HG03066 (cell line): ENCODE data around the gene PTPRM.
"Not testable (repeated sequence)": the region's sequence is repeated elsewhere in the genome, so short reads cannot be mapped to it uniquely, and the experiment has no call there.

Experiments
- ATAC-seq: cut with Tn5 transposase; IDR thresholded peaks from one replicate; pipeline ENCODE4 v1.9.1; 2021; ENCODE audit warnings: low read depth; ENCODE audit not compliant: unreplicated experiment

Gene PTPRM

DNA sequence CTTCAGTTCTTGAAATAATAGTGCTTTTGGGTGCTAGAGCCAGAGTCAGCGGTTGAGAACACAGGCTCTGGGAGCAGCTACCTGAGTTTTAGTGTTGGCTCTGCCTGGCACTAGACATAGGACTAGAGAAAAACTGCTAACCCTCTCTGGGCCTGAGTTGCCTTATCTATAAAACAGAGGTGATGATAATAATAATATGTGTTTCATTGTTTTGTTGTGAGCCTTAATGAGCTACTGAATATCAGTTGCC is 391.7 kb downstream of the PTPRM start:
- no peak for ATAC-seq

DNA sequence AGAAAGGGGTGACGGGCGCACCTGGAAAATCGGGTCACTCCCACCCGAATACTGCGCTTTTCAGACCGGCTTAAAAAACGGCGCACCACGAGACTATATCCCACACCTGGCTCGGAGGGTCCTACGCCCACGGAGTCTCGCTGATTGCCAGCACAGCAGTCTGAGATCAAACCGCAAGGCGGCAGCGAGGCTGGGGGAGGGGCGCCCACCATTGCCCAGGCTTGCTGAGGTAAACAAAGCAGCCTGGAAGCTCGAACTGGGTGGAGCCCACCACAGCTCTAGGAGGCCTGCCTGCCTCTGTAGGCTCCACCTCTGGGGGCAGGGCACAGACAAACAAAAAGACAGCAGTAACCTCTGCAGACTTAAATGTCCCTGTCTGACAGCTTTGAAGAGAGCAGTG is 399.6 kb downstream of the PTPRM start:
- not testable (repeated sequence) for ATAC-seq

DNA sequence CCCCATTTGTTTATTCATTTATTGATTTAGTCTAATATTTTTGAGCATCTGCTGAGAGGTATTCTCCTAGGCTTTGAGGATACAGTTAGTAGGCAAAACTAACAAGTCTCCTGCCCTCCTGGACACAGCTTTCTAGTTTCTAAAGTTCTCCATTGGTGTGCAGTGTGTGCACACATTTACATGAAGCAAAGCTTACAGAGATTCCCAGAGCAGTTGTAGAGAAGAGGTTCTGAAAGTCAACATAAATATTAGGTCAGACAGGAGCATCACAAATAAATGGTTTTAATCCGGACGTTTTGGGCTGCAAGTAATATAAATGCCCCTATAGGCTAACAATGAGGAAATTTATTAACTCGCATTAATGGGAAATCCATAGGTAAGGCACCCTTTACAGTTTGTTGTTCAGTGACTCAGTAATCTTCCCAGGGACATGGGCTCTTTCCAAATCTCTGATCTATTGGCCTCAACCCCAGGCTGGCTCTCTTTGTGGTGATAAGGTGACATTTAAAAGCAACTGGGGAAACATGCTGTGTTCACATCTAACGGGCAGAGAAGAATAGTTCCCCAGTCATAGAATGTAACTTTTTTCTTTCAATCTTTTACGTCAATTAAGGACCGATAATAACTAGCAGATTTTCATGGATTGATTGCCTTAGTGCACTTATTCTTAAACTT is 407.2 kb downstream of the PTPRM start:
- ATAC-seq = no peak

DNA sequence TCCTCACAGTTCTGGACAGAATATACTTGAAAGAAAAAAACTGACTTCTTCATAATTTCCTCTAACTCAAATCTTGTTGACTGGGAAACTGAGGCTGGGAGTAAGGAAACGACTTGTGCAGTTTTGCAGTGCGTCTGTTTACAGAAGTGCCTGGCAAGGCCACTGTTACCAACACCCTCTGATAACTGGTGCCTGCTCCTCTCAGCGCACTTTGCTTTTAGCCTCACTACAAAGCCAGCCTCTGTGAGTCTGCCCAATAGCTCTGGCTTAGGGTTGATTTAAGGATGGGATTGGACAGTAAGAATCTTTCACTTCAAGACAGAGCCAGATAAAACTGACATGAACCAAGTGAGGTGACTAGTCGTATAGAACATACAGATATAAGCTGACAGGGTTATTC is 410.8 kb downstream of the PTPRM start:
- no peak for ATAC-seq

DNA sequence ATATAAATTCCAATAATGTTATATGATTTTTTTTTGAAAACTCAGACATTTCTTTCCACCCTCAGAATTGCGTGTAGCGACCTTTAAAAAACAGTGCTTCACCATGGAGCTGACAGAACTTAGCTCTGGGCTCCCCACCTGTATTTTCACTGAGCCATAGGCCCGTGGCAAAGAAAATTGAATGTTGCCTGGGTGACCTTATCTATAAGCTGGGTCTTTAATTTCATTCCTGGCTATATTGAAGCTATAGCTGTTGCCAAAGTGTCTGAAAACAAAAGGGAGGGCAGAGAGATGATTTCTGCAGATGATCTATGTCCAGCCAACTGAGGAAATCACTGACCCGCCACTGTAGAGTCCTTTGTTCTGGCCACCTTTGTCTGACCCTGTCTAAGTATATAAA is 411.7 kb downstream of the PTPRM start:
- ATAC-seq = no peak

DNA sequence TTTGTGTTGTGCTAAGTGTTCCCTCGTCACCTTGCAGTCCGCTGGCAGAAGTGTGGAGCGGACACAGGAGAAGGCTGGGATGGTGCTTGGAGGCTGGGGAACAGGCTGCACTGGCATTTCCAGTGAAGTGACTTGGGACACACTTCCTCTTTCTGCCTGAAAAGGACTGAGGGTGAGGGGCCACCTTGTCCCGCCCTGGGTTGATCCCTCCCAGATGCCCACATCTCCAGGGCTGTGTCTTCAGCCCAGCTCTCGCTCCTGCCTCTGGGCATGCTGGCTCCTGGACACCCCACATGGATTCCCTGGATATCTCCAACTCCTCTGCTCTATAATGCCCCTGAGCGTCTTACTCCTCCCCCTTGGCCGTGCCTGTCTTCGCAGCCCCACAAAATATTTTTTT is 412.6 kb downstream of the PTPRM start:
- ATAC-seq = no peak

DNA sequence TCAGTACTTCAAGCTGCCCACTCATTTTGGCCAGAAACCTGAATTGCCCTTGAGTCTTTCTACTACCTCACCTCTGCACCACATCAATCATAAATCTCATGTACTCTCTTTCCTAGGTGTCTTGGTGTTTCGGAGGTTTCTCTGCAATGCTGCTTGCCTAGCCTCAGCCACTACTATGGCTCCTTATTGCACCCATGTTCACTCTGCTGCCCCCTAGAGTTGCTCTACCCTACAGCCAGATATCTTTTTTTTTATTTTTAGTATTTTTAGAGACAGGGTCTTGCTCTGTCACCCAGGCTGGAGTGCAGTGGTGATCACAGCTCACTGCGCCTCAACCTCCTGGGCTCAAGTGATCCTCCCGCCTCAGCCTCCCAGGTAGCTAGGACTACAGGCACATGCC is 413.0 kb downstream of the PTPRM start:
- ATAC-seq = no peak

DNA sequence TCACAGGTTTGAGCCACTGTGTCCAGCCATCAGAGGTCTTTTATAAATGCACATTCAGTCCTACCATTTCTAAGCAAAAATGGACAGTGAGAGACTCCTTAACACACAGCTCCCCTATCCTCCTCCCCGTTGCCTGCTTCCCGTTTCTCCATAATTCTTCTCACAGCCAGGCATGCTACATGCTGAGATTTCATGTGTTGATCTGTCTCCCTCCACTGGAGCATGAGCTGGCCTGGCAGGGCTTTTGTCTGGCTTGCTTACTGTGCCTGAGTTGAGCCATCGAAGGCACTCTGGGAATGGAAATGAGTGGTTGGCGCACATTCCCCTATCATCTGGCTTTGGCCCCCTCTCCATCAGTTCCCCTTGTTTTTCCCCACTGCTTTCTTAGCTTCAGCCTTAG is 413.5 kb downstream of the PTPRM start:
- no peak for ATAC-seq

DNA sequence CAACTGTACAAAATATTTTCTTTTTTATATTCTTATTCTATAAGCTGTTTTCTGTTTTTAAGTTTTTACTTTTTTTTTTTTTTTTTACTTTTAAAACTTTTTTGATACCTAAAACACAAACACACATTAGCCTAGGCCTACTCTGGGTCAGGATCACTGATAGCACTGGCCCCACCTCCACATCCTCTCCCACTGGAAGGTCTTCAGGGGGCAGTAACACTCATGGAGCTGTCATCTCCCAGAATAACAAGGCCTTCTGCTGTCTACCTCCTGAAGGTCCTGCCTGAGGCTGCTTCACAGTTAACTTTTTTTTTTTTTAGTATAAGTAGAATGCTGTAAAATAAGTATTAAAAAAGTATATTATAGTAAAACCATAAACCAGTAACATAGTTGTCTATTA is 415.1 kb downstream of the PTPRM start:
- no peak for ATAC-seq

DNA sequence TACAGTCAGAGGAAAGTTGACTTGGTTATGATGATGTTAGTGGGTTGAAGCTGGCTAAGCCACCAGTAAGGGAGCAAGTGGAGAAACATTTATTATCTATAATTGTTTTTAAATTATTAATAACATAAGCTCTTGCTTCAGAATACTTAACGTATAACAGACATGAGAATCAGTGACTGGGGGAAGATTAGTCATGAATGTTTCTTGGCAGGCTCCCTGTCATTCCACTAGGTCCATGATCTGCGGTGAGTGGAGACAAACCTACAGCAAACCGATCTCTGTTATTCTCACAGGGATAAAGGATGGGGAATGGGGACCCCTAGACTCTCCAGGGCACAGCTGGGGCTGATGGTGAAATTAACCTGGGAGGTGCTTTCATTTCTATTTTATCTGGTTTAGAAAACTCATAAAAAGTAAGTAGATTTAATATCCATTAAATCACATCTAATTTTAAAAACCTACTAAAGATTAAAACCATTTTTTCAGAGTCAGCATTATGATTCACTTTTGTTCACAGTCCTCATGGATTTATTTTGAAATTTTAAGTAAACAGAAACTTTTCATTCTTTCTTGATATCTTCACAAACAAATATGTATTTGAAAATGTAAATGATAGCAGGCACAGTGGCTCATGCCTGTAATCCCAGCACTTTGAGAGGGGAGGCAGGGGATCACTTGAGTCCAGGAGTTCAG is 420.3 kb downstream of the PTPRM start:
- no peak for ATAC-seq

DNA sequence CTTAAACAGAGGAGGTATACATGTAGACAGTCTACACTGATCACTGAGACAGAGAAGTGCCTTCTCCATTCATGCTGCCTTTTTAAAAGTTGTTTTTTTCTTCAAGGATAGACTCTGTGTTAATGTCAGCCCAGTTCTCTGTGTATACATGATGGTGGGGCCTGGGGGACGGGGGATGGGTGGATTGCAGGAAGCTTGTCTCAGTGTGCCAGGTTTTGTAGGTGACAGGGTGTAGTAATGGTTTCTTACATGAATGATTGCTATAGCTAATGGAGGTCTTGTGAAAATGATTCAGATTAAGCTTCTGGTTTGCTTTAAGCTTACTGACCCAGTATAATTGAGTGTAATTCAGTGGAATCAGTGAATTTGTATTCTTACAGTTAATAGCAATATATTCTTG is 423.6 kb downstream of the PTPRM start:
- no peak for ATAC-seq

DNA sequence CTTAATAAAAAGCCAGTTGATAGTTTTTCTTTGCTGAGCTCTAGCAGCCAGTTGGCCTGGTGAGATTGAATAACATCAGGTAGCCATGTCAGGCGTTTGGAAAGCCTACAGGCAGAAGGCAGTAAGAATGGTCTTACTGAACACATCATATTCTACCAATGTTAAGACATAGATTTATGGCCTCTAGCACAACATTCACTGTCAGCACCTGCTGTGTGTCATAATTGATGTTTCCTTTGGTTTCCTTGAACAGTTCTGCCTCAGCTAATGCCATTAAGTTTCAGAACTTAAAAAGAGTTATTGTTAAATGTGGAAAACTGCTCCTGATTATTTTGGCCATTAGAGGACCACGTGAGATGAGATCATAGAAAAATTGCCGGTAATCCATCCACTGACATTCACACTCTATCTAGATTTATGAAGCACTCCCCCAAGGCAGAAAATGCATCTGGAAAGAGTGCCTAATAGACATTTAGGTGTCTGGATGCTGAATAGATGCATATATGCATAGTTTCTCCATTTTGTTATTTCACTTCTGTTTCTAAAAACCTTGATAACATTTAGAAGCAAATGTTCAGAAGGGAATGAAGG is 434.7 kb downstream of the PTPRM start:
- no peak for ATAC-seq

DNA sequence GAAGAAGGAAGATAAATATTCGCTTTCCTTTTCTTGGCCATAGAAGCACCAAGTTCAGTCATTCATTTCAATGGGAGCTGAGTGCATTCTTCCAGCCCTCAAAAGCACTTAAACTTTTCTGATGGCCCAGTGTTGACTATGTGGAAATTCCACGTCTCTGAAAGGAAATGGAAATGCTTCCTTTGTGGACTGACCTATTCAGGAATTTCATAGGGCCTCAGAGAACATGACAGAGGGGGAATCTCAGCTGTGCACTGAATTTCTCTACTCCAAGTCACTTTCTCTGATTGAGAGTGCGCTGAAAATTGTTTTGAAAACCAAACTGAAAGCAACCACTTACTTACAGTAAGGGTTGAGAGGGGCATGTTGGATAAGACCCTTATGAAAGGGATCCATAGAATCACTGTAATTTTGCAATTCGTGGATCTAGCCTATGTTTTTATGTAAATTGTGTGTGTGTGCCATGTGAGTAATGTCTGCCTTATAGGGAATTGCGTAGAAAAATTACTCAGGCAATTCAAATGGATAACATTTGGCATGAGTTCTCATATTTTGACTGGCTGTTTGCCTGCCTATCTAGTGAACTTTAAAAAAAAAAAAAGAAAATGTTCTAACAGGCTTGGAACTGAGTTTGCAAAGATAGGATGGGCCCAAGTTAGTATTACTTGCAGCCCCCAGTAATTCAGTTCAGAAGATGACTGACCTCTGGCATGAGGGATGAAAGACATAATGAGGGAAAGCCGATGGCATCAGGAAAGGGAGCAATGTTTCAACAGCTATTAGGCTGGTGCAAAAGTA is 437.0 kb downstream of the PTPRM start:
- ATAC-seq = no peak

DNA sequence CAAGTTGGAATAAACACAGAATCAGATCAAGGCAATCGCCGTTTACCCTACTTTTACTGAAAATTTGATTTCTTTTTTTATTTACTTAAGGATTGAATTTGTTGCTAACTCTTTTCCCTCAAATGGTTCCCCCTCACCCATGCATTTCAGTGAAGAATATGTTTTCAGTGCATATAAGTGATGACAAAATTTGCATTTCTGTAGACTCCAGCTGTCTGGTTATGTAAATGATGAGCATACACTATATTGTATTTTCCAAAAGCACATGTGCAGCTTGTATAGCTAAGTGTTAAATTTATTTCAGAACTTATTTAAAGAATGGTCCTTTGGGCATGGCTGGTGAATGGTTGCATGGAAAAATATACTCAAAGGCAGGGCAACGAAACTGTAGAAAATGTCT is 437.7 kb downstream of the PTPRM start:
- ATAC-seq = no peak

DNA sequence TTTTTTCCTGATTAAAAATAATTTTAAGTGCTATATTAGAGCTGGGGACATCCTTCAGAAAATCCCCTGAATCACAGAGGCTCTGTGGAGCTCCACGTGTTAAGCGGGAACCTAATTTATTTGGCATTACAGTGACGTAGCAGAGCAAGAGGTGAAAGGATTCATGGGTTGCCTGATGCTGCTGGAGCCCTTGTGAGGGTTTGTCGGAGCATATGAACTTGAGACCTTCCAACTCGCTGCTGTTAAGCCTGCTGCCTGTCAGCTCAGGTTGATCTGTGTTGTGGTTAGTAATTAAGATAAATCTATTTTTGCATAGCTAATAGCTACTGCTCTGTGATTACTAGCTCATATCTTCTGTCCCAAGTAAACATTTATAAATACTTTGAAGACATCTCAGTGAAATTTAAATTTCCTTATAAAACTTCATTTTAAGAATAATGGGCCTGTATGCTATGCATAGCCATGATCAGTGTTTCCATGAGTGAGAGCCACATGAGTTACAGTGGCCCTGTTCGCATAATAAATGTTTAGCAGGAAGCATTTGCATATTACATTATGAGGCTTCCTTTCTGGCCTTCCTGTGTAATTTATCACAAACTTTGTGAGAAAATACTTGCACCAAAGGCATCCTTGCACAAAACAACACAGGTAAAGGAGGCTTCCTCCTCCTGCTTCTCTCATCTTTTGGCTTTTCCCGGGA is 438.9 kb downstream of the PTPRM start:
- no peak for ATAC-seq

DNA sequence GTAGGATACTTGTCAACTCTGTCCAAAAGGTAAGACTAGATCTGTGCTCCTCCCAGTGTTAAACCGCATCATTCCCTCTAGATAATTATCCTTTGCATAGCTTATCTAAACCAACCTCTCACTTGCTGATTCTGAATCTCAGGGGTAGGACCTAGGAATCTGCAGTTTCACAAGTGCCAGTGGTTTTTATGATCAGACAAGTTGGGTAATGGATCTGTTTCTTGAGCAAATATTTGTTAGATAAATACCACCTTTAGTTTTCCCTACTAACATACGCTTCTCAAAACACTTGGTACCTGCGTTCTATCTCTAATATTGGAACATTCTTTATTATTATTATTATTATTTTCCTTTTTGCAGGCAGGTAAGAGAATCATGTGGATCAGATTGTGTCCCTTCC is 439.9 kb downstream of the PTPRM start:
- ATAC-seq = no peak

DNA sequence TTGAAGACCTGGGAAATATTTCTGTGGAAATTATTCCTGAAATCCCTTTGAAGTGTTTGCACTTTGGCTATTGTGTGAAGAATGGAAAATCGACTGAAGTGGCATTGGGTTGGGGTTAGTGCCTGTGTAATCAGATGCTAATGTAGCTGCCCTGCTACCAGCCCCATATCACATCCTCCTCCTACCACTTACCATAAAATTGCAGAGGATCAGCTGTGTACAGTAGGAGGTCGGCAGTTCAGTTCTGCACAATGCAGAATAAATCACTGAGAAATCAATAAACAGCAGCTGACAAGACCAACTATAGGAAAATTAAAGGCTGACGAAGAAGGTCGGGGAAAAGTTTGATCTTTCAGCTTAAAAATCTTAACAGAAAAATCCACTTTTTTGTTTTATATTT is 440.9 kb downstream of the PTPRM start:
- ATAC-seq = no peak

DNA sequence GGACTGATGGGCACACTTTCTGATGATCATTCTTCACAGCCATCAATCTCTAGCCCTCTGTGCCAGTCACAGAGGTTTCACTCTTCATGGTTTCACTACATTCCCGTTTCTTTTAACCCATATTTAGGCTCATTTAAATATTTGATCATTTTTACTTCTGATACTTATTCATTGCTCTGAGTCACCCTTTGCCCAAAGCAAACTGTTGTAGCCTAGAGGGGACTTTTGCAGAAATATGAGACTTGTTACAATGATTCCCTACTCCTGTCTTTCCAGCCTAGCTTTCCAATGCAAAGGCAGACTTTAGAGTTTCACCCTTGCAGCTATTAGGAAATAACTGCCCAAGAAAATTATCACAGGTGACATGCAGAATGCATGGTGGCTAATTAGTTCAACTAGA is 444.2 kb downstream of the PTPRM start:
- no peak for ATAC-seq

DNA sequence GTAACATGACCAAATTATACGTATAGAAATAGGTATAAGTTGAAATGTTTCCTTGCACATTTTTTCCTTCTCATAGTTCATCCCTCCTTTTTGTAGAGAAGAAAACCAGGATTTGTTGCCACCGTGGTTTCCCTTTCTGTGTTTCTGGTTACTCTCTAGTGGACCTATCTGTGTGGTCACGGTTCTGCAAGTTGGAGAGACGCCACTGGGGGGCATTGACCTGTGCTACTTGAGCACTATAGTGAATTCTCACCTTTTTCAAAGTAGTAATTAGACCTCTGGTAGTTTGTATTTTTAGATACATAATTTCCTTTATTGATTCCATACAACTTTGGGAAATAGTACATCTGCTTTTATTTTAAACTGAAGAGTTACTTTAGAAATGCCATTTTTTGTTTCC is 444.8 kb downstream of the PTPRM start:
- no peak for ATAC-seq

DNA sequence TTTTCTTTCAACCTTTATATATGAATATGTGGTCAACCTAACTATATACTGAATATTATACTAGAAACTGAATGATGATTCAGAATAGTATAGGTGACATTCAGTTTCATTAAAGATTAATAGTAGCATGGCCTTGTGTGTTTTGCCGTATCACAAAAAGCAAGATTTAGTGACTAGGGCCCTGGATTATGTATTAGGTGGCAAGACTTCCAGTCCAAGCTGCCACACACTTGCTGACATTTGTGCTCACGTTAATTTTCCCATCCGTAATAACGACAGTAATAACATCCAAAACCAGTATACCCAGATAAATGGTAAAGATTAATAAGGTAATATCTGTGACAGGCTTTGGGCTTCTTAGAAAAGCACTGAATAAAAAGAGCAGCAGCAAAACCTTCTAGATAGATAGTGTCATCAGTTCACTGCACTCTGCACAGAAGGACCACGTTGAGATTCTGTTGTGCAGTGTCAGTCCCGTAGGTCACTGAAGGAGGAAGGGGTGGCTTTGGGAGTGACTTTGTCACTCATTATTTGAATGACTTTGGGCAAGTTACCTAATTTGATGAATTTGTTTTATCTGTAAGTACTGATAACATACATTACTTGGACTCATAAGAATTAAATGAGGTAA is 451.7 kb downstream of the PTPRM start:
- no peak for ATAC-seq

DNA sequence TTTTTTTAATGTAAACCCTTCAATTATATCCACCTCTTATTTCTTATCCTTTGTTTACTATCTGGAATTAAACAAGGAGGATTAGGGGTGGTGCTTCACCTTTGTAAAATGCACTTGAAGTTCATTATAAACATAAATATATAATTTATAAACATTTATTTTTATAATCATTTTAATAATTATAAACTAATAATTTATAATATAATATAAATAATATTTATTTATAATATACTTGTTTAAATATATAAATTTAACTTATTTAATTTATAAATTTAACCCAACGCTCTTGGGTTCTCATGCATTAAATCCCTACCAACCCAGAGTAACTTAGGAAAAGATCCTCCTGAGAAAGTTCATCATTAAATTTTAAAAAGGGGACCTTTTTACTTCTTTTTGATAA is 452.5 kb downstream of the PTPRM start:
- no peak for ATAC-seq
